HG03439 (cell line): Measurements from ENCODE around the gene METTL6.
"Not testable (repeated sequence)": the region's sequence is repeated elsewhere in the genome, so short reads cannot be mapped to it uniquely, and the experiment has no call there.

Experiments used
- ATAC-seq: cut with Tn5 transposase; IDR thresholded peaks from one replicate; pipeline ENCODE4 v1.9.1; 2021; ENCODE audit warnings: mild to moderate bottlenecking, moderate library complexity; ENCODE audit not compliant: unreplicated experiment

METTL6 gene

DNA sequence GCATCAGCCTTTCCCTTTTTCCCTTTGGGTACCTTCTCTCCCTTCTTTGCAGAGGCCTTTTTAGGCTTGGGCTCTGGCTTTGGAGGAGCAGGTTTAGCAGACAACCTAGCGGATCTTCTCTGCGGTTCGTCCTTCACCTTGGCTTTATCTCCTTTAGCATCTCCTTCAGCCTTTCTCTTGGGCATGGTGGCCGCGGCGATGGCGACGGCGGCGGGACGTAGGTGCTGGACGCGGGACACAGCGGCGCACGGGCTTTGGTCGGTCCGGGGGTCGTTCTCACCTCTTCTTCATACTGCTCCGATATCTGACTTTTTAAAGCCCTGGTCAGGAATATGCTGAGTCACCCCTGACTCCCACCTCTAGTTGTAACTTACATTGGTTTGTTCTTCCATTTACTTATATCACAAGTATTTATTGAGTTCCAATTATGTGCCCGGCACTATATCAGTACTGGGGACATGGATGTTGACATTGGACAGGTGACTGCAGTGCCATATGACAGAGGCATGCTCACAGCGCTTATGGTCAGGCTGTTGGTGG, 51.8 kb downstream of the METTL6 start:
- no peak for ATAC-seq

DNA sequence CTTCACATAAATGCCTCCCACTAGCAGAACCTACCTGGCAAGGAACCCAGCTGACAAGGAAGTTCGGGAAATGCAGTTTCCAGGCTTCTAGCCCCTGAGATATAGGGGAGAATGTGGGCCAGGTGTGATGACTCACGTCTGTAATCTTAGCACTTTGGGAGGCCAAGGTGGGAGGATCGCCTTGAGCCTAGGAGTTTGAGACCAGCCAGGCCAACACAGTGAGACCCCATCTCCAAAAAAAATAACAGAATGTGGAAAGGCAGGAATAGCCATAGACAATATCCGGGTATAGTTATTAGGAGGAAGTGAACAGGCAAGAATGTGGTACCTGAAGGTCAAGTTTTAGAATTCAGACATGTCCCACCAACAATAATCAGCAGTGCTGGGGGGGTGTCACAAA, 54.4 kb downstream of the METTL6 start:
- ATAC-seq, result no peak

DNA sequence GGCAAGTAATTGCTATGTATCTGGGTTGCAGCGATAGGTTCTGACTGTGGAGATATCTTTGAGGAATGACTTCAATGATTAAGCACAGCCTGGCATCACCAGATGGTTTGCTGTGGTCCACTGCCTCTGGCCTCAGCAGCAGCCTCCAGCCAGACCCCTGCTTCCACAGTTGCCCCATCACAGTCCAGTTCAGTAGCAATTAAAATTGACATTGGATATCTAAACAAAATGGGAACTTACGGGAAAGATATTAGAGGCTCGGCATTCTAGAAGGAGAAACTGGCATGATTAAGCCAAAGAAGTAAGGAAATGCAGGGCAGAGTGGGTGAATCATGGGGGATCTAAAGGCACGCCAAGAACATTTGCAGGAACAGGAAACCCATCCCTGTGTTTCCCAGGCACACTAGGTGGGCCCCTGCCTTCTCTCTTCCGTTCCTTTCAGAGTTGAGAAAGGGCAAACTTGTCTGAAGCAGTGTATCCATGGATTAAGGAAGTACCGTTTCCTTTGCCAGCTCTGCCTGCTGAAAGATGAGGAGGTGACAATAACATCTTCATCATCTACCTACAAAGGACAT, 58.7 kb downstream of the METTL6 start:
- ATAC-seq, result no peak

DNA sequence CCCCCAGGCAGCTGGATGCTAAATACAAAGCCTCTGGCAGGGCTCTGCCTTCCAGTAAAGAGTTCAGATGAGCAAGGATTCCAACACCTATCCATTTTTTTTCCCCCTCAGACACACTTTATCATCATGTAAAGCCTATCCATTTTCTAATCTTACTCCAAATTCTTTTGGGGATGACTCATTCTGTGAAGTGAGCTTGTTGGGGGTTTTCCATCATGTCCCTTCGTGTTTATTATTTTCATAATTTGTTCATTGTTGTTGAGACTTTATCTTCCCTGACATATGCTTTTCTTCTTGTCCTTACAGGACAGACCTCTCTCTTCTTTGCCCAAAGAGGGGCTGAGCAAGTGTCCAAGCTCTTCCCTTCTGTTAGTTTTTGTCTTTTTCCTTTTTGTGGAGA, 60.3 kb downstream of the METTL6 start:
- no peak for ATAC-seq

DNA sequence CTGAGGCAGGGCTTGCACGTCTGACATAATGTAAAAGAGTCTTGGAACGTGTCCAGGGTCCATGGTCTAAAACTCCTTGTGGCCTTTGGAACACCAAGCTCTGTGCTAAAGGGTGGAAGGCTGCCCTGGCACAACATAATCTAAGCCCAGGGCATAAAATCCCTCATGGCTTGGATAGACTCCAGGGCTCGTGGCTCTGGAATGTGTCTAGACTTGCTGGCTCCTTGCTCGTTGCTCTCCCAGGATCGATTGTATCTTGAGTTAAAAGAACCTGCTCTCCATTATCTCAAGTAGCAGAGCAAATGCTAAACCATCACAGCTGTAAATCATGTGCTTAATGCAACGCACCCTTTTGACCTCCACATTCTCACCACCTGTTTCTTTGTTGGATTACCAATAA, 63.3 kb downstream of the METTL6 start:
- not testable (repeated sequence) for ATAC-seq

DNA sequence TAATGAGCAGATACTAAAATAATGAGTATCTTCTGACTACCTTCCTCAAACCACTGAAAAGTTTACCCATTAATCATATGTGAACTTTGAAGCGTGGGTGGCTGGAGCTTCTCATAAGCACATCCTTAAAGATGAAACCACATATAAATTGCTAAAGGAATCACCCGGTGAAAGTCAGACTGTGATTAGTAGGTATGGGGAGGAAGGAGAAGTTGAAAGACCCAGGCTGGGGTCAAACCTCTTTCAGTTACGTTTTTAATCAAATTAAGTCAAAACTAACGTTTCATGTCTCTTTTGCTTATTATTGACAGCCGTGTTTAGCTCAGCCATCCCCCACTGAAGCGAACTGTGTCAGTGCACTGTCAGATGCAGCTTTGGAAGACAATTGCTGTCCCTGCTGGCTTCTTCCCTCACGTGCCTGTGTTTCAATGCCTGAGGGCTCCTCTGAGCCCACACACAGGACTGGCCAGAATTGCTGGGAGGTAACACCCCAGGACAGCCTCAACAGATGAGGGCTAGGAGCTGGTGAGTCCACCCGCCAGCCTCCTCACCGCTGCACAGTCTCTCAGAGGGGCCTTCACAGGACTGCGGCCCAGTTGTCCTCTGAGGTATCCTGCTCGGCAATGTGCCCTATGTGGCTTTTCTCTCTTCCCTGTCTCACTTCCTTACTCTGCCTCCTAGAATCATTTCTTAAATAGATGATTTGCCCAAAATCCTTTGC, 65.7 kb downstream of the METTL6 start:
- ATAC-seq, result peak; percentile 67

DNA sequence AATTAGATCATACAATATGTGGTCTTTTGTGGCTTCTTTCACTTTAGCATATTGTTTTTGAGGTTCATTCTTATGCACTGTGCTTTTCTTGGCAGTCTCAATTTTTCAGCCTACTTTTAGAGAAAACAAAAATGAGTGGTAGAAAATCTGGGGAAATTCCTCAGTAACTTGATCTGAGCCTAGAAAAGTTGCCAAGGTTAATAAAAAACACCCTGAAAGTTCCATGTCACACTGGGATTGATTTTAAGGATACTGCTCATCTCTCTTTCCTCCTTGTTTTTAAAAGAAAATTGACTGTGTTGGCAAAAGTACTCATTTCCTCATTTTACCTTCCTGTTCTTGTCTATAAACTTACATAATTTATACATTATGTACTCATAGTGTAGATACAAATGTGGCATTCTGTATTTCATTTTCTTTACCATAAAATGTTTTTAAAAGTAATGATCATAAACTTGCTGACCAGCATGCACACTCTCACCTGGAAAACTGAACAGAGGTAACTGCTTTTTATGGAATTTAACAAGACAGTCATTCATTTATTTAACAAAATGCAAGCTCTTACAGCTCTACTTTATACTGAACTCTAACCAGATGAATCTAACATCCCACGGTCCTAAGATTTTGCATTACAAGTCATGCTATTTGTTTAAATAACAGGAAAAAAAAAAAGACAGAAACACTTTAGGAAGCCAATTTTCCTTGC, 66.4 kb downstream of the METTL6 start:
- ATAC-seq, result no peak
